H9 (cell line): Measurements from ENCODE around the gene SNN. TPM values are rescaled to one million over a fixed set of nuclear protein-coding genes. Genes with fewer than 3 reads are reported as not detected.
A peak's percentile ranks its signal among the peaks of the same experiment; 100 is the strongest.

Experiments
- DNase-seq: peaks from one replicate; pipeline ENCODE4 v3.0.0-alpha.2; 2017
- H2AFZ ChIP-seq: one replicate; pipeline ENCODE4 v1.6.1; 2013; ENCODE audit warnings: mild to moderate bottlenecking, low read length, control low read depth, moderate library complexity
- H2AK5ac ChIP-seq: 2 replicates; pipeline ENCODE4 v1.6.1; 2013; ENCODE audit warnings: low read length, control low read depth, mixed read lengths; ENCODE audit not compliant: insufficient read length
- H2BK120ac ChIP-seq: one replicate; pipeline ENCODE4 v1.6.1; 2013; ENCODE audit warnings: low read depth, mild to moderate bottlenecking, low read length, control low read depth, inconsistent platforms; ENCODE audit not compliant: poor library complexity, severe bottlenecking
- H2BK12ac ChIP-seq: 2 replicates; pipeline ENCODE4 v1.6.1; 2013; ENCODE audit warnings: low read length, control low read depth, mixed read lengths, low read depth; ENCODE audit not compliant: insufficient read length
- H2BK15ac ChIP-seq: 2 replicates; pipeline ENCODE4 v1.6.1; 2013; ENCODE audit warnings: low read depth, low read length, control low read depth
- H2BK20ac ChIP-seq: one replicate; pipeline ENCODE4 v1.6.1; 2013; ENCODE audit warnings: low read depth, mild to moderate bottlenecking, low read length, control low read depth, inconsistent platforms; ENCODE audit not compliant: poor library complexity, severe bottlenecking
- H2BK5ac ChIP-seq: 2 replicates; pipeline ENCODE4 v1.6.1; 2013; ENCODE audit warnings: low read length, control low read depth, mixed read lengths; ENCODE audit not compliant: insufficient read length
- H3K14ac ChIP-seq: 2 replicates; pipeline ENCODE4 v1.6.1; 2013; ENCODE audit warnings: low read length, control low read depth; ENCODE audit not compliant: insufficient read depth
- H3K18ac ChIP-seq: 2 replicates; pipeline ENCODE4 v1.6.1; 2013; ENCODE audit warnings: low read depth, mild to moderate bottlenecking, mixed read lengths, low read length, control low read depth; ENCODE audit not compliant: insufficient read length
- H3K23ac ChIP-seq: 2 replicates; pipeline ENCODE4 v1.6.1; 2013; ENCODE audit warnings: low read length, control low read depth, mixed read lengths, low read depth; ENCODE audit not compliant: insufficient read length
- H3K23me2 ChIP-seq: 2 replicates; pipeline ENCODE4 v1.6.1; 2013; ENCODE audit warnings: low read depth, mild to moderate bottlenecking, mixed read lengths, low read length, control low read depth; ENCODE audit not compliant: insufficient read length, poor library complexity, severe bottlenecking
- H3K27ac ChIP-seq: 2 replicates; pipeline ENCODE4 v1.5.1; 2013; ENCODE audit warnings: low read length, control low read depth, mixed read lengths, low read depth; ENCODE audit not compliant: insufficient read length
- H3K27me3 ChIP-seq: 2 replicates; pipeline ENCODE4 v1.6.1; 2013; ENCODE audit warnings: low read length, control low read depth, inconsistent platforms; ENCODE audit not compliant: insufficient read depth
- H3K4ac ChIP-seq: 2 replicates; pipeline ENCODE4 v1.6.1; 2013; ENCODE audit warnings: low read depth, mild to moderate bottlenecking, control low read depth, inconsistent platforms, low read length, moderate library complexity
- H3K4me1 ChIP-seq: 2 replicates; pipeline ENCODE4 v1.6.1; 2013; ENCODE audit warnings: low read length, control low read depth, inconsistent platforms; ENCODE audit not compliant: insufficient read depth
- H3K4me2 ChIP-seq: 2 replicates; pipeline ENCODE4 v1.6.1; 2013; ENCODE audit warnings: low read length, control low read depth, mixed read lengths; ENCODE audit not compliant: insufficient read length, insufficient read depth
- H3K56ac ChIP-seq: 2 replicates; pipeline ENCODE4 v1.6.1; 2013; ENCODE audit warnings: low read depth, mild to moderate bottlenecking, mixed read lengths, low read length, control low read depth; ENCODE audit not compliant: insufficient read length
- H3K79me1 ChIP-seq: 2 replicates; pipeline ENCODE4 v1.6.1; 2013; ENCODE audit warnings: low read depth, mild to moderate bottlenecking, moderate library complexity, low read length, control low read depth, inconsistent platforms; ENCODE audit not compliant: insufficient read depth, poor library complexity, severe bottlenecking
- H3K79me2 ChIP-seq: 2 replicates; pipeline ENCODE4 v1.6.1; 2013; ENCODE audit warnings: low read length, control low read depth, inconsistent platforms; ENCODE audit not compliant: insufficient read depth
- H3K9ac ChIP-seq: 2 replicates; pipeline ENCODE4 v1.6.1; 2013; ENCODE audit warnings: low read length, control low read depth, mixed read lengths; ENCODE audit not compliant: insufficient read length; ENCODE audit errors: extremely low read depth
- H3K9me3 ChIP-seq: one replicate; pipeline ENCODE4 v1.6.1; 2013; ENCODE audit warnings: low read depth, low read length, inconsistent platforms; ENCODE audit not compliant: control insufficient read depth
- H3T11ph ChIP-seq: one replicate; pipeline ENCODE4 v1.6.1; 2013; ENCODE audit warnings: mild to moderate bottlenecking, low read length, control low read depth, inconsistent platforms
- H4K20me1 ChIP-seq: one replicate; pipeline ENCODE4 v1.6.1; 2013; ENCODE audit not compliant: control insufficient read depth, insufficient read length, insufficient read depth
- H4K5ac ChIP-seq: 2 replicates; pipeline ENCODE4 v1.6.1; 2013; ENCODE audit warnings: low read depth, mild to moderate bottlenecking, mixed read lengths, low read length, control low read depth; ENCODE audit not compliant: insufficient read length
- H4K8ac ChIP-seq: replicated peaks from 2 replicates; pipeline ENCODE4 v1.6.1; 2013; ENCODE audit warnings: low read length, control low read depth, mixed read lengths, low read depth; ENCODE audit not compliant: insufficient read length
- H4K91ac ChIP-seq: 2 replicates; pipeline ENCODE4 v1.6.1; 2013; ENCODE audit warnings: low read depth, mild to moderate bottlenecking, moderate library complexity, mixed read lengths, low read length, control low read depth; ENCODE audit not compliant: insufficient read length
- H3K27ac Mint-ChIP-seq, 3 experiments: 2 replicates in 2 of 3; 3 replicates in 1 of 3; pipeline ENCODE4 v1.8.0; 2020 to 2021; ENCODE audit warnings: mixed read lengths in 3 of 3, mild to moderate bottlenecking in 1 of 3, moderate library complexity in 1 of 3
- H3K27me3 Mint-ChIP-seq: 2 replicates; pipeline ENCODE4 v1.8.0; 2021; ENCODE audit warnings: low read depth, mild to moderate bottlenecking, moderate library complexity, mixed read lengths
- H3K36me3 Mint-ChIP-seq, 3 experiments: 2 replicates in 2 of 3; 3 replicates in 1 of 3; pipeline ENCODE4 v1.8.0; 2020 to 2021; ENCODE audit warnings: low read depth in 3 of 3, mixed read lengths in 3 of 3; ENCODE audit not compliant: insufficient read depth in 1 of 3
- H3K4me1 Mint-ChIP-seq, 2 experiments: 2 replicates each; pipeline ENCODE4 v1.8.0; 2020; ENCODE audit warnings: mixed read lengths in 2 of 2
- H3K4me3 Mint-ChIP-seq, 2 experiments: 2 replicates in 1 of 2; 3 replicates in 1 of 2; pipeline ENCODE4 v1.8.0; 2020 to 2021; ENCODE audit warnings: mild to moderate bottlenecking in 2 of 2, mixed read lengths in 2 of 2, moderate library complexity in 1 of 2
- H3K9me3 Mint-ChIP-seq, 2 experiments: 2 replicates in 1 of 2; 3 replicates in 1 of 2; pipeline ENCODE4 v1.8.0; 2020; ENCODE audit warnings: mild to moderate bottlenecking in 2 of 2, mixed read lengths in 2 of 2, moderate library complexity in 1 of 2
- CTCF ChIP-seq: fragments of 200-600 bp; sonication (generic); conservative IDR thresholded peaks from 3 replicates; pipeline ENCODE4 v1.8.0; 2021; ENCODE audit warnings: antibody characterized with exemption, mild to moderate bottlenecking
- WGBS: extraction: QIAGEN DNeasy Blood & Tissue Kit; methylation state at CpG from one replicate; pipeline ENCODE4 v1.1.7; 2013; ENCODE audit warnings: missing lambda C conversion rate, low lambda C conversion rate, mixed read lengths; ENCODE audit not compliant: insufficient read length; ENCODE audit errors: extremely low coverage; 5-methylcytosine and 5-hydroxymethylcytosine counted together
- total RNA-seq: library from RNA; stranded (reverse); gene quantifications from 2 replicates; pipeline ENCODE4 v1.2.1, GENCODE V29; 2021

SNN gene
- total RNA-seq, 1 experiment from 2014 or later, result 44.2 TPM

- Histone ChIP-seq H2AFZ (no peak overlapping the region), H3T11ph (no peak overlapping the region), H4K20me1 (peaks cover 4% of the 10 kb centered on the region), H2BK15ac (no peak overlapping the region), H4K8ac (no peak overlapping the region), H3K27me3 (no peaks in the 10 kb centered on the region), H3K27ac (no peak overlapping the region), H3K14ac (peak overlapping the region; percentile 62), H3K9me3 (no peaks in the 10 kb centered on the region), H2AK5ac (no peak overlapping the region), H2BK120ac (peak overlapping the region; percentile 8), H3K4me1 (peaks cover 6% of the 10 kb centered on the region; the same call in 1 of the 2 replicates), H4K91ac (no peak overlapping the region), H3K4me2 (peak overlapping the region; percentile 39), H3K79me1 (peaks cover 5% of the 10 kb centered on the region), H3K4ac (no peak overlapping the region), H2BK12ac (no peak overlapping the region), H3K23ac (no peak overlapping the region), H3K23me2 (no peaks in the 10 kb centered on the region), H2BK20ac (no peak overlapping the region), H3K79me2 (peaks cover 11% of the 10 kb centered on the region; the same call in 1 of the 2 replicates), H4K5ac (no peak overlapping the region), H3K9ac (peak overlapping the region; percentile 45), H2BK5ac (no peak overlapping the region), H3K18ac (peak overlapping the region; percentile 77), H3K56ac (no peak overlapping the region)
- H3K27me3 Mint-ChIP-seq, result peaks cover 4% of the 10 kb centered on the region
- no peak for DNase-seq
- no peaks in the 10 kb centered on the region; a peak in 1 of 5 replicates for H3K9me3 Mint-ChIP-seq
- peaks cover 0 to 3% (median 0%) of the 10 kb centered on the region in 3 experiments; a peak in 2 of 7 replicates for H3K36me3 Mint-ChIP-seq
- no CpG with 5 or more reads among the region's 97 CpGs for WGBS
- H3K27ac Mint-ChIP-seq, result no peak overlapping the region
- no peak for TF ChIP-seq CTCF
- H3K4me1 Mint-ChIP-seq, result peaks cover 45 to 59% of the 10 kb centered on the region in 2 experiments
- peak overlapping the region; percentile 73 to 84 for H3K4me3 Mint-ChIP-seq
Observed at GRCh38 chr16:11668623-11669379, 546 bp downstream of the SNN start.
